Esophagus squamous epithelium (tissue), 5 donors: ENCODE measurements around the gene LMNTD1. TPM values are rescaled to one million over a fixed set of nuclear protein-coding genes. Genes with fewer than 3 reads are reported as not detected.

Experiments used
- DNase-seq: peaks from one replicate; lab custom pipeline; 2025; lab: John Stamatoyannopoulos, UW
- H3K27ac ChIP-seq, 4 donors: fragments of 200-600 bp; sonication (generic); one replicate each; pipeline ENCODE4 v1.5.1; 2016 to 2019; ENCODE audit warnings: mild to moderate bottlenecking in 1 of 4
- H3K27me3 ChIP-seq, 4 donors: fragments of 200-600 bp; sonication (generic); 1 replicate in 3 of 4; 2 replicates in 1 of 4; pipeline versions ENCODE4 v1.5.1 to v1.6.0; 2017 to 2021; ENCODE audit warnings: antibody characterized with exemption in 1 of 4
- H3K36me3 ChIP-seq, 3 donors: fragments of 200-600 bp; sonication (generic); one replicate each; pipeline ENCODE4 v1.5.1; 2016 to 2019
- H3K4me1 ChIP-seq, 3 donors: fragments of 200-600 bp; sonication (generic); one replicate each; pipeline ENCODE4 v1.5.1; 2017 to 2019
- H3K4me3 ChIP-seq, 4 donors: fragments of 200-600 bp; sonication (generic); 1 replicate in 3 of 4; 2 replicates in 1 of 4; pipeline ENCODE4 v1.5.1; 2016 to 2019; ENCODE audit warnings: mild to moderate bottlenecking in 2 of 4, moderate library complexity in 1 of 4
- H3K9me3 ChIP-seq, 3 donors: fragments of 200-600 bp; sonication (generic); one replicate each; pipeline ENCODE4 v1.5.1; 2016 to 2019
- POLR2A ChIP-seq, 4 donors: fragments of 450-650 bp; IDR thresholded peaks; one replicate each; pipeline ENCODE4 v1.6.1; 2017; ENCODE audit warnings: antibody characterized with exemption in 4 of 4, mild to moderate bottlenecking in 4 of 4, moderate library complexity in 3 of 4
- WGBS, 2 donors: methylation state at CpG; one replicate each; pipeline ENCODE4 v1.1.5; 2018; 5-methylcytosine and 5-hydroxymethylcytosine counted together
- intact Hi-C: fragments of 100-400 bp; cut with DNase I; formaldehyde crosslinking; loops from one replicate; pipeline ENCODE4 v1.15.0; 2022
- total RNA-seq, 4 donors: library from RNA; depleted of rRNA; stranded (reverse); fragments of >200 nt; gene quantifications; one replicate each; pipeline ENCODE4 v1.1.0, GENCODE V29; 2016
- TF ChIP-seq, protein P1 (sequence below), 6 experiments: fragments of 450-650 bp in 4 of 6; fragments of 200-600 bp in 2 of 6; sonication (generic) in 2 of 6; IDR thresholded peaks; one replicate each; pipeline ENCODE4 v1.5.1; 2016 to 2019; ENCODE audit warnings: antibody characterized with exemption in 6 of 6, mild to moderate bottlenecking in 4 of 6, moderate library complexity in 4 of 6
- donor health status: DM: yes; HTN: yes; CAD: no.

Gene LMNTD1
- total RNA-seq, 4 donors from 2014 or later, result not detected

DNA sequence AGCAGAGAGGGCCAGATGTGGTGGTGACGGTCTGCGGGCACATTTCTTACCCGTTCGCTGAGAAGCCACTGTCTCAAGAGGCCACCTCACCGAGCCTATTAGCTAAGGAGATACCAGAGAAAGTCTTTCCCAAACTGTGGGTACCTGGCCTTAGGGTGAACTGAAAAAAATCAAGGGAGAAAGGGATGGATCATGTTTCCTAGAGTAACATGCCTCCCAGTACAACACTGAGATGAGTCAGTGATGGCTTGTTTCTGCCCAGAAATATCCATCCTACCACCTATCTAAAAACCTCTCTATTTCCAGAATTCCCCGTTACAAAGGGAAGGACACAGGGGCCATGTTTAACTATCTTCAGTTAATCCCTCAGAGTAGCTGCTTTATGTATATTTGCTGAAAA, 83.7 kb downstream of the LMNTD1 start:
- no peak for TF ChIP-seq POLR2A (IDR thresholded peaks at IDR 0.05)
- TF ChIP-seq, protein P1, sequence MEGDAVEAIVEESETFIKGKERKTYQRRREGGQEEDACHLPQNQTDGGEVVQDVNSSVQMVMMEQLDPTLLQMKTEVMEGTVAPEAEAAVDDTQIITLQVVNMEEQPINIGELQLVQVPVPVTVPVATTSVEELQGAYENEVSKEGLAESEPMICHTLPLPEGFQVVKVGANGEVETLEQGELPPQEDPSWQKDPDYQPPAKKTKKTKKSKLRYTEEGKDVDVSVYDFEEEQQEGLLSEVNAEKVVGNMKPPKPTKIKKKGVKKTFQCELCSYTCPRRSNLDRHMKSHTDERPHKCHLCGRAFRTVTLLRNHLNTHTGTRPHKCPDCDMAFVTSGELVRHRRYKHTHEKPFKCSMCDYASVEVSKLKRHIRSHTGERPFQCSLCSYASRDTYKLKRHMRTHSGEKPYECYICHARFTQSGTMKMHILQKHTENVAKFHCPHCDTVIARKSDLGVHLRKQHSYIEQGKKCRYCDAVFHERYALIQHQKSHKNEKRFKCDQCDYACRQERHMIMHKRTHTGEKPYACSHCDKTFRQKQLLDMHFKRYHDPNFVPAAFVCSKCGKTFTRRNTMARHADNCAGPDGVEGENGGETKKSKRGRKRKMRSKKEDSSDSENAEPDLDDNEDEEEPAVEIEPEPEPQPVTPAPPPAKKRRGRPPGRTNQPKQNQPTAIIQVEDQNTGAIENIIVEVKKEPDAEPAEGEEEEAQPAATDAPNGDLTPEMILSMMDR (IDR thresholded peaks at IDR 0.05), result no peak
- Histone ChIP-seq H3K27ac (no peak overlapping the region), H3K27me3 (no peaks in the 10 kb centered on the region), H3K4me1 (no peaks in the 10 kb centered on the region), H3K4me3 (no peak overlapping the region), H3K36me3 (no peaks in the 10 kb centered on the region), H3K9me3 (no peaks in the 10 kb centered on the region)
- no peak for DNase-seq
- intact Hi-C loops, result no loop called here
- 82 to 95% methylated on average over 4 to 6 of the region's 6 CpGs for WGBS, 2 donors

DNA sequence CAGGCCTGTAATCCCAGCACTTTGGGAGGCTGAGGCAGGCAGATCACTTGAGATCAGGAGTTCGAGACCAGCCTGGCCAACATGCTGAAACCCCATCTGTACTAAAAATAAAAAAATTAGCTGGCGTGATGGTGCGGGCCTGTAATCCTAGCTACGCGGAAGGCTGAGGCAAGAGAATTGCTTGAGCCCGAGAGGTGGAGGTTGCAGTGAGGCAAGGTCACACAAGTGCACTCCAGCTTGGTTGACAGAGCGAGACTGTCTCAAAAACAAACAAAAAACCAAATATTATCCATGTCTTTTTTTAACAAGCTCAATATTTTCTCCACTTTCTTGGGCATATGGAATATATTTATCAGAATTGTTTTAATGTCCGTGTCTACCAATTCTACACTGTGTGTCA, 89.6 kb downstream of the LMNTD1 start:
- H3K36me3 ChIP-seq, result no peaks in the 10 kb centered on the region
- TF ChIP-seq, protein P1 (IDR thresholded peaks at IDR 0.05), result no peak
- TF ChIP-seq POLR2A (IDR thresholded peaks at IDR 0.05), result no peak
- WGBS, 2 donors, result 91 to 97% methylated on average over 8 of the region's 8 CpGs
- no peak for DNase-seq
- intact Hi-C loops, result no loop called here
- H3K27ac ChIP-seq, result no peak overlapping the region
- H3K9me3 ChIP-seq, result no peaks in the 10 kb centered on the region
- no peaks in the 10 kb centered on the region for H3K4me1 ChIP-seq
- H3K27me3 ChIP-seq, result no peaks in the 10 kb centered on the region
- no peak overlapping the region for H3K4me3 ChIP-seq

DNA sequence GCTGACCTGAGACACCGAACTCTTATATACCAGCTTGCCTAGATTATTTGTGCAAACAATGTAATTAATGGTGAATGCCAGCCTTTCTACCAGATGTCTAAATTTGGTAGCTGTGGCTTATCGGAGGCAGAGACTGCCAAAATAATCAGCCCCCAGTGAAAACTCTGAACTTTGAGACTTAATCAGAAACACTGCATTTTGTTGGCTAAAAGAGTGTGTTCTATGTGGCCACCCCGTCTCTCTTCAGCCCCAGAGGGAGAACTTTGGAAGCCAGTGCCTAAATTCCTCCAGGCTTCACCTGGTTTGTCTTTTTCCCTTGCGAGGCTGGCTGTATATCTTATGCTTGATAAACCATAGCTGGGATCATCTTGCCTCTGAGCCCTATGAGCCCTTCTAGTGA, 90.1 kb downstream of the LMNTD1 start:
- Histone ChIP-seq H3K36me3 (no peaks in the 10 kb centered on the region), H3K4me1 (peaks cover 0 to 5% (median 0%) of the 10 kb centered on the region in 3 donors), H3K4me3 (no peak overlapping the region), H3K27me3 (no peaks in the 10 kb centered on the region), H3K27ac (no peak overlapping the region), H3K9me3 (no peaks in the 10 kb centered on the region)
- DNase-seq, result no peak
- intact Hi-C loops, result no loop called here
- WGBS, 2 donors, result 83% methylated on average over 4 of the region's 4 CpGs
- TF ChIP-seq, protein P1 (IDR thresholded peaks at IDR 0.05), result no peak
- TF ChIP-seq POLR2A (IDR thresholded peaks at IDR 0.05), result no peak

DNA sequence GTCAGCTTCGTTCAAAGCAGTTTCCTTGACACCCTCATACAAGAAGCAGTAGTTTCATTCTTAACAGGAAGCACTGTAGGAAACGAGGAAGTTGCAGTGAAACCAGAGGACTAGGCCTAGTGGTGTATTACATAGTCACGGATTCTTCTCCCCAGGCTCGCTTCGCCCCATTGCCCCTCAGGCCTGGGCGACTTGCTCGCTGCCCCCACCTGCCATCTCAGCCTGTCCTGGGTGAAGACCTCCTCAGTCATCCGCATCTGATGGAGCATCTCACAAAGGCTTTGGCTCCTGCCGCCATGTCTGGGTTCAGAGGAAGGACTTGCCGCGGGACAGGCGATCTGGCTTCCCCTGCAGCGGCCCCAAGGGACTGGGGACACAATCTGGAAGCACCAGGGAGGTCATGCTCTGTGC, 93.5 kb downstream of the LMNTD1 start:
- Histone ChIP-seq H3K36me3 (no peaks in the 10 kb centered on the region), H3K4me1 (peaks cover 0 to 8% (median 0%) of the 10 kb centered on the region in 3 donors), H3K9me3 (no peaks in the 10 kb centered on the region), H3K27me3 (no peaks in the 10 kb centered on the region), H3K27ac (no peak overlapping the region), H3K4me3 (no peak overlapping the region)
- intact Hi-C loops, result no loop called here
- 75 to 87% methylated on average over 4 to 8 of the region's 13 CpGs for WGBS, 2 donors
- no peak for DNase-seq
- TF ChIP-seq POLR2A (IDR thresholded peaks at IDR 0.05), result no peak
- TF ChIP-seq, protein P1 (IDR thresholded peaks at IDR 0.05), result no peak

DNA sequence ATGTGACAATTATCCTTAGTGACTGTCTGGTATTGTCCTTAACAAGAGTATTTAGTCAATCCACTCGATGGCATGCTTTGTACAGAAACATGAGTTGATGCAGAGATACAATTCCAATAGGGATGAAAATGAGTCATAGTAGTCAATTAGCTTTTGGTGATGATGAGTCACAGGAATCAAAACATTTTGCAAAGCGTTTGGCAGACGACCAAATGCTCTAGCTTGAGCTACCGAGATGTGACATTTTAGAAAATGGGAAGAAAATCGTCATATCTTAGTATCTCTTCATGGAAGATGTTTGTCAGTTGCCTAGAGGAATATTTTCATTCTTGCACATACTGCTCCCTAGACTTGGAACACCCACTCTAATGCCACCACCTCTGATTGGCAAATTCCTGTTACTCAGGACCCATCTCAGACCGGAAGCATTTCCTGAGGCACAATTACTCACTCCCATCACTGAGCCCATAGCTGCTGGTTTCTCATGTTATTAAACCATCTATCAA, 95.0 kb downstream of the LMNTD1 start:
- no peak for DNase-seq
- intact Hi-C loops, result no loop called here
- Histone ChIP-seq H3K4me3 (no peak overlapping the region), H3K27ac (no peak overlapping the region), H3K36me3 (no peaks in the 10 kb centered on the region), H3K27me3 (no peaks in the 10 kb centered on the region), H3K9me3 (no peaks in the 10 kb centered on the region), H3K4me1 (peaks cover 0 to 8% (median 0%) of the 10 kb centered on the region in 3 donors)
- WGBS, 2 donors, result 7 to 25% methylated on average over 6 of the region's 6 CpGs
- TF ChIP-seq, protein P1 (IDR thresholded peaks at IDR 0.05), result no peak
- no peak for TF ChIP-seq POLR2A (IDR thresholded peaks at IDR 0.05)
